NK-92 (cell line): ENCODE data around the gene GPR150.

Experiments
- DNase-seq: peaks from one replicate; lab custom pipeline; 2025; ENCODE audit not compliant: unreplicated experiment; lab: John Stamatoyannopoulos, UW

Gene GPR150

GRCh38 chr5:95649842-95650620 lies 30.1 kb downstream of the GPR150 start:
- DNase-seq: no peak

DNA sequence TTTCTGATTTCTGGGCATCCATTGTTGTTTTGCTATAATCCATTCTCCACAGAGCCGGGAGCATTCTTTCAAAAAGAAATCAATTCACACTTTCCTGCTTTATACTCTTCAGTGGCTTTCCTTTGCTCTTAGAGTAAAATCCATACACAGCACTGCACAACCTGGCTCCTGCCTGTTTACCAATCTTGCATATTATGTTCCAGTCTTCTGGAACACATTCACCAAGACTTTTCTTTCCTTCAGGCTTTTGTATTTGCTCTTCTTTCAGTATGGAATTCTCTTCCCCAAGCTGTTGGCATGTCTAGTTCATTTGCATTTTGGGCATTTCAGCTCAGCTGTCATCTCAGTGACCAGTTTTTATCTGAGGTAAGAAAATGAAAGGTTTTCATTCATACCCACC lies 33.0 kb downstream of the GPR150 start:
- DNase-seq: no peak

DNA sequence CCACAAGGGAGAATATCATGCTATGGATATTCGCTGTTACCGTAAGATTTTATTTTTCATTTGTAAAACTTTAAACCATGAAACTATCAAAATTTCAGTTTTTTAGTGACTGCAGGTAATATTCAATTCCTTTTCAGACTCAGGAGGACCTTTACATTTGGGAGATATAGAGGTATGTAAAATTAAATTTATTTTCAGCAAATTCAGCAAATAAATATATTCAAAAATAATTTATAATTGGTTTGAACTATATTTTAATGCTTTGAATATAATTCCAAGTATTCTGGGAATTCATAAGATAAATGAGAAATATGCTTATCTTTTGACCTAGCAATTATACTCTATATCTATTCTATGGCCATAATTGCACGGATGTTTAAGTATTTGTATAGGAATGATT lies 34.3 kb downstream of the GPR150 start:
- DNase-seq: no peak

- DNase-seq: no peak
These were observed 35.7 kb downstream of the GPR150 start for GRCh38 chr5:95655575-95655974.

- no peak for DNase-seq
These were observed 40.2 kb downstream of the GPR150 start for GRCh38 chr5:95660060-95660459.

DNA sequence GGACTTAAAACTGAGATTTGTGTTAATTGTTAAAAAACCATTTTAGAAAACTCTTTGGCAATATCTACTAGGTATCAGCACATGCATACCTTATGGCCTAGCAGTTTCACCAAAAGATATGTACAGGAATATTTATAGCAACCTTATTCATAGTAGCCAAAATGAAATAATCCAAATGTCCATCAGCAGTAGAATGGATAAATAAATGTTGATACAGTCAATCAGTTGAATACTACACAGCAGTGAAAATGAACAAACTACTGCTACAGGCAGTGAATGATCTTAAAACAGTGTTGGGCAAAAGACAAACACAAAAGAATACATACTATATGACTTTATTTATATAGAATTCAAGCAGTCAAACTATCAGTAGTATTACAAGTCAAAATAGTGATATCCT lies 43.1 kb downstream of the GPR150 start:
- DNase-seq: no peak

DNA sequence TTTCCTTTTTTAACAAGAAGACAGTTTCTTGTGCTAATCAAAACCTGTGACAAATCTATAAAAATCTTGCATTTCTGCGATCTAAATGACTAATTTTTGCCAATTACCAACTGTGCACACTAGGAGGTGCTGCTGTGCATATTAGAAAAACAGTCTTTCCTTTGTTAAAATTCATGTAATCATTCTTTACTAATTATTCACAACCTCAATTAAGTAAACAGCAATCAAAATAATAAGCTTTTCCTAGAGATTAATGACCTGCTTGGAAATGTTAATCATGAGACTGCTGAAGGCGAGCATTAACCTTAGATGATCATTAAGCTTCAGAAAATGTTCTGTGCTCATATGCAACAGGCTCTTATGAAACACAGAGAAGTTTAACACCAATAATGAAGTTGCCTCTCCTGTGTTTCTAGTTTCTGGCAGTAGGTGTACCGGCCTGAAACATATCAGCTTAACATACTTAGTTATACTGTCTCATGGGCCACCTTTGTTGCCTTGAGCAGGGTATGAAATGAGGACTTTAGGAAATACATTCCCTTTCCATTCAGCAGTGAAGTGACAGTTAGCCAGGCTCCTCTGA lies 44.4 kb downstream of the GPR150 start:
- no peak for DNase-seq

DNA sequence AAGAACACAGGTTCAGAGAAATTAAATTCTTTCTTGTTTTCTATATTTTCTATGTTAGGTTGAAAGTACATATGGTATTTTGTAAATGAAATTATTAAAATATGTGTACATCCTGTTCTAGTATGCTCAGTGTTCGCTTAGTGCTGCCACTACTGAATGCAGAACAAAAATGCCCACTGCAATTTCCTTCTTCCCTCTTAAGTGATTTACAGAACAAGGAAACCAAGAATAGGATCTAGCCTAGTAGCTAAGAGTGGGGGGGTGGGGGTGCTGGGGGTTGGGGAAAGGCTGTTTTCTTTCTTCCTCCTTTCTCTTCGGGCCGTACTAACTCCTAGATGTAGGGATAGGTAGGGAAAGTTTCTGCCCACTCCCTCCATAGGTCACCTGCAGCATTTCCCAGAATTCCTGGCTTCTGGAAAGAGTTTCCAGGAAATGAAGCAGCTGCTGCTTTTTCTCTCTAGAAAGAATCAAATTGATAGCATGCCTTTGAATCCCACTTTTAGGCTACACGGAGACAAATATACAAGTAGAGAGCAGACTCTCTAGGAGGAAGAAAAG lies 47.3 kb downstream of the GPR150 start:
- DNase-seq: no peak

DNA sequence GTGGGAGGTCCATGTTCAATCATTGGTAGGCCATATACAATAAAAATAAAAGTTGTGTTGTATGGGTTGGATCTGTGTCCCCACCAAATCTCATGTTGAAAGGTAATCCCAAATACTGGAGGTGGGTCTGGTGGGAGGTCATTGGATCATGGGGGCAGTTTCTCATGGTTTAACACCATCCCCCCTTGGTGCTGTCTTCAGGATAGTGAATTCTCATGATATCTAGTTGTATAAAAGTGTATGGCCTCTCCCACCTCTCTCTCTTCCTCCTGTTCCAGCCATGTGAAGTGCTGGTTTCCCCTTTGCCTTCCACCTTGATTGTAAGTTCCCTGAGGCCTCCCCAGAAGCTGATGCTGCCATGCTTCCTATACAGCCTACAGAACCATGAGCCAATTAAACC lies 47.8 kb downstream of the GPR150 start:
- no peak for DNase-seq

DNA sequence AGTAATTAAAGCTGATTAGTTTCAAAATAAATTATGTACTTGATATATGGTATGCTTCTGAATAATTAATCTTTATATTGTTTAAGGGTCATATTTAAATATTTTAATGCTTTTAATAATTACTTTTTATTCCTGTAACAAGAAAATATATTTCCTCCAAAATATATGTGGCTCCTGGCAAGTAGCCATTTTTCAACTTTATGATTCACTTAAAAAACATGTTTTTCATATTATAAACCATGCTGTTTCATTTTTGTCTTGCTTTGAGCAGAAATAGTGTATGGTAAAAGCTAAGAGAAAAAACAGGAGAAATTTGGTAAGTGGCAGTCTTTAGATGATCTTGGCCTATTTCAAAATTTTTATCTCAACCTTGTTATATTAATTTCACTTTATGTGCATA lies 48.3 kb downstream of the GPR150 start:
- DNase-seq: no peak

- no peak for DNase-seq
These were observed 48.8 kb downstream of the GPR150 start for GRCh38 chr5:95668728-95669127.

GRCh38 chr5:95669540-95669939 lies 49.7 kb downstream of the GPR150 start:
- no peak for DNase-seq

DNA sequence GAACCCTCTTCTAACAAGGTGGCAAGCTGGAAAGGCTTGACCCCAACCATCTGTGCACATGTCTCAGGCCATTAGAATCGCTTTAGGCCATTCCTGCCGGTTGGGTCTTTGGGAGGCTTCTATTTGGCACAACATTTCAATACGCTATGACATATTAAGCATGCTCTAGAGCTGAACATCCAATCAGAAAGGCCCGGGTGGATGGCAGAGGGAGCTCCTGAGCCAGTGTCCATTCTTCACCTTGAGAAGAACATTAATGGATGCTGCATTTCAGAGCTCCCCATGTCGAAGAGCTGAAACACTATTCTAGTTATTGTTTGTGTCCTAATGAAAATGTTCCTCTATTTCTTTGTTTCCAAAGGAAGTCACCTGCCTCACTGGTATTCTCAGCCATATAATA lies 50.1 kb downstream of the GPR150 start:
- no peak for DNase-seq

DNA sequence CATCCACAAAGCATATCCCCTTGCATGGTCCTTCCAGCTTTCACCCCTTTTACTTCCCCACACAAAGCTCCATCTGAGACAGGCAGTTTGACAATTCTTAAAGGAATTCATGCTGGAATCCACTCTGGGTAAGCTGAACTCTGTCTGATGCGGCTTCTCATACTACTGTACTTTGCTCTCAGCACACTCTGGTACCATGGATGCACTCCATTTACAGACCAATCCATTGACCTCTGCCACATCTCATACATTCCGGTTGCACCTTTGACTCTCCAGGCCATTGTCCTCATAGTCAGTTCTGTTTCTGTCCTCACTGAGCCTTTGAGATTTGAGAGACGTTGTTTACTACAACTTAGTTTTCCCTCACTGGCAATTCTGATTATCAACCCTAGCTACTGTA lies 50.7 kb downstream of the GPR150 start:
- DNase-seq: no peak
